Ascending aorta (tissue), 2 donors: ENCODE data around the gene IQCB1. TPM values are rescaled to one million over a fixed set of nuclear protein-coding genes. Genes with fewer than 3 reads are reported as not detected.

ENCODE experiments used
- DNase-seq, 2 donors: peaks; one replicate each; pipeline ENCODE4 v3.0.0-alpha.2; 2019; ENCODE audit warnings: low spot score in 2 of 2
- H3K27ac ChIP-seq, 2 donors: fragments of 200-600 bp; sonication (generic); one replicate each; pipeline ENCODE4 v1.5.1; 2016 to 2017; ENCODE audit warnings: mild to moderate bottlenecking in 1 of 2
- H3K27me3 ChIP-seq: fragments of 200-600 bp; sonication (generic); one replicate; pipeline ENCODE4 v1.5.1; 2017
- H3K36me3 ChIP-seq, 2 donors: fragments of 200-600 bp; sonication (generic); one replicate each; pipeline ENCODE4 v1.5.1; 2016
- H3K4me1 ChIP-seq, 2 donors: fragments of 200-600 bp; sonication (generic); one replicate each; pipeline ENCODE4 v1.5.1; 2016 to 2017; ENCODE audit warnings: mild to moderate bottlenecking in 1 of 2
- H3K4me3 ChIP-seq, 2 donors: fragments of 200-600 bp; sonication (generic); one replicate each; pipeline ENCODE4 v1.5.1; 2016 to 2017; ENCODE audit warnings: mild to moderate bottlenecking in 1 of 2
- H3K9me3 ChIP-seq, 2 donors: fragments of 200-600 bp; sonication (generic); one replicate each; pipeline ENCODE4 v1.5.1; 2016
- intact Hi-C: fragments of 100-400 bp; cut with DNase I; formaldehyde crosslinking; loops from one replicate; pipeline ENCODE4 v1.15.1; 2023
- total RNA-seq: library from RNA; depleted of rRNA; stranded (reverse); fragments of >200 nt; gene quantifications from one replicate; pipeline ENCODE4 v1.1.0, GENCODE V29; 2016
- TF ChIP-seq, protein P1 (sequence below), 3 experiments: fragments of 200-600 bp in 2 of 3; fragments of 450-650 bp in 1 of 3; sonication (generic) in 2 of 3; IDR thresholded peaks; one replicate each; pipeline ENCODE4 v1.5.1; 2016 to 2019; ENCODE audit warnings: antibody characterized with exemption in 3 of 3, mild to moderate bottlenecking in 1 of 3, moderate library complexity in 1 of 3

IQCB1 gene
- total RNA-seq, 1 donor from 2014 or later = 2.9 TPM

DNA sequence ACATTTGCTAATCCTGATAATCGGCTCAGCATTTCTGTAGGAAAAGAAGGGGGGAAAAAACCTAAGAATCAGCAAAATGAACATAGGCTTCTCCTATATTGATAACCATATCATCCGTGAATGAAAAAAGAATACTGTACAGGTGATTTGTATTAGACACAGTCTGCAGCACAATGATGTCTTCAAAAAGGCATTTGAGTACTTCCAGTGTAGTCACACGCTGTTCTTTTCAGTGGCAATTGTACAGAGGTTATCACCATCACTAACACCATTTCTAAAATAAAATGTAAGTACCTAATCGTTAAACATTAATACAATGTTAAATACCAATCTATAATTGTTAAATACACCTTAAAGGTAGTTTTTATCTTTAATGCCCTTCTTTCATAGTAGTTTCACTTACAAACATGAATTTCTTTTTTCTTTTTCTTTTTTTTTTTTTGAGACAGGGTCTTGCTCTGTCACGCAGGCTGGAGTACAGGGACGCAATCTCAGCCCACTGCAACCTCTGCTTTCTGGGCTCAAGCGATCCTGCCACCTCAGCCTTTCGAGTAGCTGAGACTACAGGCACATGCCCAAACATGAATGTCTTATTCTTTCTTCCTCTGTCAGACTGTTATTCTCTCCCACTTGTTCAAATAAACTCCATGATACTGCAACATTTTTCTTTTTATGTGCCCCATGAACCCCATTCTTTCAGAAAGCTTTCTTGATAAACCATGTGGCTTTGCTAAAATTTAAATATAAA is 103.7 kb downstream of the IQCB1 start:
- TF ChIP-seq, protein P1, sequence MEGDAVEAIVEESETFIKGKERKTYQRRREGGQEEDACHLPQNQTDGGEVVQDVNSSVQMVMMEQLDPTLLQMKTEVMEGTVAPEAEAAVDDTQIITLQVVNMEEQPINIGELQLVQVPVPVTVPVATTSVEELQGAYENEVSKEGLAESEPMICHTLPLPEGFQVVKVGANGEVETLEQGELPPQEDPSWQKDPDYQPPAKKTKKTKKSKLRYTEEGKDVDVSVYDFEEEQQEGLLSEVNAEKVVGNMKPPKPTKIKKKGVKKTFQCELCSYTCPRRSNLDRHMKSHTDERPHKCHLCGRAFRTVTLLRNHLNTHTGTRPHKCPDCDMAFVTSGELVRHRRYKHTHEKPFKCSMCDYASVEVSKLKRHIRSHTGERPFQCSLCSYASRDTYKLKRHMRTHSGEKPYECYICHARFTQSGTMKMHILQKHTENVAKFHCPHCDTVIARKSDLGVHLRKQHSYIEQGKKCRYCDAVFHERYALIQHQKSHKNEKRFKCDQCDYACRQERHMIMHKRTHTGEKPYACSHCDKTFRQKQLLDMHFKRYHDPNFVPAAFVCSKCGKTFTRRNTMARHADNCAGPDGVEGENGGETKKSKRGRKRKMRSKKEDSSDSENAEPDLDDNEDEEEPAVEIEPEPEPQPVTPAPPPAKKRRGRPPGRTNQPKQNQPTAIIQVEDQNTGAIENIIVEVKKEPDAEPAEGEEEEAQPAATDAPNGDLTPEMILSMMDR (IDR thresholded peaks at IDR 0.05) = no peak
- Histone ChIP-seq H3K4me1 (peaks cover 0 to 3% of the 10 kb centered on the region in 2 donors), H3K27ac (no peak overlapping the region), H3K36me3 (peaks cover 22 to 29% of the 10 kb centered on the region in 2 donors), H3K9me3 (no peaks in the 10 kb centered on the region), H3K4me3 (no peak overlapping the region), H3K27me3 (no peaks in the 10 kb centered on the region)
- intact Hi-C loops = no loop called here
- no peak for DNase-seq

DNA sequence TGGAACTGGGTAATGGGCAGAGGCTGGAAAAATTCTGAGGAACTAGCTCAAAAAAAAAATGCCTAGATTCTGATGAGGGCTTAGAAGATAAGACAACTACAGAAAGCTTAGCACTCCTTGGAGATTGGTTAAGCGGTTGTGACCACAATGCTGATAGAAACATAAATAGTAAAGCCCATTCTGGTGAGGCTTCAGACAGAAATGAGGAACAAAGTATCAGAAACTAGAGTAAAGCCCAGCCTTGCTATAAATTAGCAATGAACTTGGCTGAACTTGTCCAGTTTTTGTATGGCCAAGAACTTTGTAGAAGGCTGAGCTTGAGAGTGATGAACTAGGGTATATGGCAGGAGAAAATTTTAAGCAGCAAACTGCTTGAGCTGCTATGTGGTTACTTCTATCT is 110.7 kb downstream of the IQCB1 start:
- Histone ChIP-seq H3K36me3 (peaks cover 73 to 91% of the 10 kb centered on the region in 2 donors), H3K4me3 (no peak overlapping the region), H3K27me3 (no peaks in the 10 kb centered on the region), H3K4me1 (no peaks in the 10 kb centered on the region), H3K27ac (no peak overlapping the region), H3K9me3 (no peaks in the 10 kb centered on the region)
- no peak for DNase-seq
- intact Hi-C loops = no loop called here
- TF ChIP-seq, protein P1 (IDR thresholded peaks at IDR 0.05) = no peak

DNA sequence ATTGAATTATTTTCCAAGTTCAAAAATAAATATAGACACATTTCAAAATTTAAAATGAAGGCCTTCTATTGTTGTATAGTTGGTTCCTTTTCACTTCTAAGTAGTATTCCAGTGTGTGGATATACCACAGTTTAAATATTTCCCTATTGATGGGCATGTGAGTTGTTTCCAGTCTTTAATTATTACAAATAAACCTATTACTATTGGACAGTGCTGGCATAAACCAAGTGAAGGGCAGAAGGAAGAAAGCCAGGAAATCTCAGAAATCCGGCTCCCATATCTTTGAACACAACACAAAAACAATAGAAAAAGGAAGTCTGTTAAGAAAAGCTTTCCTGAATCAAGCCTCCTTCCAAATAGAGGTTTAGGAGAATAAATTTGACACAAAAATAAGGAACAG is 111.4 kb downstream of the IQCB1 start:
- H3K27me3 ChIP-seq = no peaks in the 10 kb centered on the region
- no peaks in the 10 kb centered on the region for H3K9me3 ChIP-seq
- H3K27ac ChIP-seq = no peak overlapping the region
- intact Hi-C loops = no loop called here
- TF ChIP-seq, protein P1 (IDR thresholded peaks at IDR 0.05) = no peak
- no peak for DNase-seq
- H3K36me3 ChIP-seq = peaks cover 70 to 92% of the 10 kb centered on the region in 2 donors
- no peaks in the 10 kb centered on the region for H3K4me1 ChIP-seq
- H3K4me3 ChIP-seq = no peak overlapping the region

GRCh38 chr3:121722411-121722810 is 112.4 kb downstream of the IQCB1 start:
- no peaks in the 10 kb centered on the region for H3K9me3 ChIP-seq
- no peak overlapping the region for H3K4me3 ChIP-seq
- DNase-seq = no peak
- no peaks in the 10 kb centered on the region for H3K4me1 ChIP-seq
- intact Hi-C loops = no loop called here
- H3K27me3 ChIP-seq = no peaks in the 10 kb centered on the region
- peaks cover 67 to 92% of the 10 kb centered on the region in 2 donors for H3K36me3 ChIP-seq
- no peak overlapping the region for H3K27ac ChIP-seq
- TF ChIP-seq, protein P1 (IDR thresholded peaks at IDR 0.05) = no peak

DNA sequence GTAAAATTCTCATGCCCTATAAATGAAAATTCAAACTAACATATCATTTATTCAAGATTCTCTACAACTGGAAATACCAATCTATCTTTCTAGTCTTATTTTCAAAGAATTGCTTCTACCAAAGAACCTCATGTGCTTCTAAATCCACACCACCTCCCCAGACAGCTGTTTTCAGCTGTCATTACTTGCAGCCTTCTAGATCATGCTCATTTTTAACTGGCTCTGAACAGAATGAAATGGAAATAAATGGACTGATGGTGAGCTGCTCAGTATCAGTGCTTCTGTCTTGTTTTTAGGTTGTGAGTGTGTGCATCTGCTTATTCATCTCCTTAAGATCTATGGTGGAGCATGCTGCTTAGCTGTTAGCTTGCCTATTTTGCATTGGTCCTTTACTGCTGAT is 114.7 kb downstream of the IQCB1 start:
- no peak for DNase-seq
- TF ChIP-seq, protein P1 (IDR thresholded peaks at IDR 0.05) = no peak
- intact Hi-C loops = no loop called here
- Histone ChIP-seq H3K4me1 (no peaks in the 10 kb centered on the region), H3K36me3 (peaks cover 73 to 99% of the 10 kb centered on the region in 2 donors), H3K4me3 (no peak overlapping the region), H3K27ac (no peak overlapping the region), H3K9me3 (no peaks in the 10 kb centered on the region), H3K27me3 (no peaks in the 10 kb centered on the region)

Other genes with a start within 250 kb of the IQCB1 start
- gene FBXO40, start 241.7 kb downstream of the IQCB1 start, total RNA-seq = not detected
- gene HCLS1, start 174.2 kb downstream of the IQCB1 start, total RNA-seq = 19.8 TPM
- 87.9 TPM for gene GOLGB1, start 85.3 kb downstream of the IQCB1 start, total RNA-seq
- gene EAF2, start 149 bp upstream of the IQCB1 start, total RNA-seq = 2.4 TPM
- gene SLC15A2, start 59.3 kb upstream of the IQCB1 start, total RNA-seq = not detected
- not detected for gene ILDR1, start 187.2 kb upstream of the IQCB1 start, total RNA-seq
- not detected for gene CD86, start 220.3 kb upstream of the IQCB1 start, total RNA-seq